Body of pancreas (tissue), 4 donors: ENCODE data around the gene PPM1A. TPM values are rescaled to one million over a fixed set of nuclear protein-coding genes. Genes with fewer than 3 reads are reported as not detected.

ENCODE experiments used
- ATAC-seq: fragments of 150-250 bp; one replicate; pipeline ENCODE4 v1.9.1; 2016
- DNase-seq, 4 donors: peaks; one replicate each; pipeline ENCODE4 v3.0.0-alpha.2; 2019
- H3K27ac ChIP-seq, 4 donors: fragments of 200-600 bp; sonication (generic); 1 replicate in 3 of 4; 2 replicates in 1 of 4; pipeline versions ENCODE4 v1.5.1 to v1.6.1; 2016 to 2019; ENCODE audit warnings: mild to moderate bottlenecking in 1 of 4, mixed read lengths in 1 of 4, moderate library complexity in 1 of 4
- H3K27me3 ChIP-seq, 2 donors: fragments of 200-600 bp; sonication (generic); one replicate each; pipeline ENCODE4 v1.6.0; 2016; ENCODE audit warnings: mild to moderate bottlenecking in 1 of 2
- H3K36me3 ChIP-seq, 2 donors: fragments of 200-600 bp; sonication (generic); replicated peaks in 1 of 2; 2 replicates each; pipeline ENCODE4 v1.5.1; 2016; ENCODE audit warnings: low read depth in 2 of 2; ENCODE audit not compliant: insufficient read depth in 1 of 2
- H3K4me1 ChIP-seq: fragments of 200-600 bp; sonication (generic); one replicate; pipeline ENCODE4 v1.6.0; 2016
- H3K4me3 ChIP-seq, 2 donors: fragments of 200-600 bp; sonication (generic); 1 replicate in 1 of 2; 2 replicates in 1 of 2; pipeline ENCODE4 v1.5.1; 2016 to 2019
- H3K9me3 ChIP-seq, 3 donors: fragments of 200-600 bp; sonication (generic); 1 replicate in 2 of 3; 2 replicates in 1 of 3; pipeline ENCODE4 v1.5.1; 2016
- CTCF ChIP-seq, 7 experiments: fragments of 450-650 bp in 4 of 7; fragments of 200-600 bp in 3 of 7; sonication (generic) in 3 of 7; IDR thresholded peaks; one replicate each; pipeline ENCODE4 v1.5.1; 2016 to 2019; ENCODE audit warnings: antibody characterized with exemption in 7 of 7
- POLR2A ChIP-seq, 3 donors: fragments of 450-650 bp; IDR thresholded peaks; one replicate each; pipeline ENCODE4 v1.6.1; 2016; ENCODE audit warnings: antibody characterized with exemption in 3 of 3, mild to moderate bottlenecking in 2 of 3
- WGBS, 2 donors: methylation state at CpG; one replicate each; pipeline ENCODE4 v1.1.5; 2017; 5-methylcytosine and 5-hydroxymethylcytosine counted together
- intact Hi-C: fragments of 100-400 bp; cut with DNase I; formaldehyde crosslinking; loops from one replicate; pipeline ENCODE4 v1.15.1; 2023
- total RNA-seq, 2 donors: library from RNA; depleted of rRNA; stranded (reverse); fragments of >200 nt; gene quantifications; one replicate each; pipeline ENCODE4 v1.1.0, GENCODE V29; 2016

The PPM1A gene
- total RNA-seq, 2 donors from 2014 or later, result 12.5 to 24.1 TPM

- 35 to 41% methylated on average over 3 of the region's 3 CpGs for WGBS, 2 donors
- no peaks in the 10 kb centered on the region for H3K9me3 ChIP-seq
- ATAC-seq, result no peak
- H3K4me3 ChIP-seq, result no peak overlapping the region
- H3K4me1 ChIP-seq, result peaks cover 61% of the 10 kb centered on the region
- TF ChIP-seq POLR2A (IDR thresholded peaks at IDR 0.05) (no peak), CTCF (IDR thresholded peaks at IDR 0.05) (no peak)
- DNase-seq, result no peak
- intact Hi-C loops, result no loop called here
- no peaks in the 10 kb centered on the region for H3K27me3 ChIP-seq
- H3K27ac ChIP-seq, result peak overlapping the region in 1 of 4 donors; percentile 9
- H3K36me3 ChIP-seq, result no peaks in the 10 kb centered on the region
These were observed 4.6 kb downstream of the PPM1A start for GRCh38 chr14:60253649-60254048.

- Histone ChIP-seq H3K9me3 (no peaks in the 10 kb centered on the region), H3K4me1 (peaks cover 62% of the 10 kb centered on the region), H3K4me3 (no peak overlapping the region), H3K36me3 (no peaks in the 10 kb centered on the region), H3K27me3 (no peaks in the 10 kb centered on the region), H3K27ac (no peak overlapping the region)
- 9 to 21% methylated on average over 1 of the region's 1 CpG for WGBS, 2 donors
- ATAC-seq (no peak), DNase-seq (peak in 3 of 4 donors; percentile 34 to 40 (median 35))
- no peak for TF ChIP-seq CTCF (IDR thresholded peaks at IDR 0.05)
- no peak for TF ChIP-seq POLR2A (IDR thresholded peaks at IDR 0.05)
- intact Hi-C loops, result no loop called here
These were observed 5.2 kb downstream of the PPM1A start for GRCh38 chr14:60254176-60254575.

- Histone ChIP-seq H3K27ac (no peak overlapping the region), H3K4me1 (peaks cover 62% of the 10 kb centered on the region), H3K27me3 (no peaks in the 10 kb centered on the region), H3K9me3 (no peaks in the 10 kb centered on the region), H3K4me3 (no peak overlapping the region), H3K36me3 (no peaks in the 10 kb centered on the region)
- whole genome bisulfite sequencing, 2 donors, result 81 to 94% methylated on average over 1 of the region's 1 CpG
- intact Hi-C loops, result no loop called here
- ATAC-seq, result no peak
- DNase-seq, result no peak
- no peak for TF ChIP-seq CTCF (IDR thresholded peaks at IDR 0.05)
- TF ChIP-seq POLR2A (IDR thresholded peaks at IDR 0.05), result no peak
These were observed 8.8 kb downstream of the PPM1A start for GRCh38 chr14:60257865-60258264.

- Histone ChIP-seq H3K4me1 (peaks cover 18% of the 10 kb centered on the region), H3K27me3 (no peaks in the 10 kb centered on the region), H3K4me3 (no peak overlapping the region), H3K9me3 (no peaks in the 10 kb centered on the region), H3K36me3 (no peaks in the 10 kb centered on the region), H3K27ac (no peak overlapping the region)
- no peak for ATAC-seq
- intact Hi-C loops, result no loop called here
- no peak for TF ChIP-seq CTCF (IDR thresholded peaks at IDR 0.05)
- no peak for TF ChIP-seq POLR2A (IDR thresholded peaks at IDR 0.05)
- 81 to 100% methylated on average over 1 of the region's 1 CpG for WGBS, 2 donors
- DNase-seq, result no peak
These were observed 16.1 kb downstream of the PPM1A start for GRCh38 chr14:60265163-60265562.
